SU-DHL-6 (cell line): Measurements from ENCODE around the gene COL25A1.

ENCODE experiments used
- H2AFZ ChIP-seq: fragments of 200-600 bp; sonication (generic); 2 replicates; pipeline ENCODE4 v1.6.1; 2014; ENCODE audit warnings: low read depth, mild to moderate bottlenecking, moderate library complexity, mixed read lengths, antibody characterized with exemption, low read length; ENCODE audit not compliant: severe bottlenecking
- H3F3A ChIP-seq: fragments of 200-600 bp; shearing (Covaris generic); 2 replicates; pipeline ENCODE4 v1.6.0; 2016; ENCODE audit warnings: antibody characterized with exemption, mild to moderate bottlenecking; ENCODE audit not compliant: insufficient read depth
- H3K27ac ChIP-seq: fragments of 200-600 bp; sonication (generic); 2 replicates; pipeline ENCODE4 v1.5.1; 2016; ENCODE audit warnings: low read depth, mild to moderate bottlenecking, low read length, moderate library complexity, mixed read lengths
- H3K27me3 ChIP-seq: fragments of 200-600 bp; sonication (generic), shearing (Covaris generic); 2 replicates; pipeline ENCODE4 v1.6.0; 2014; ENCODE audit warnings: mild to moderate bottlenecking, low read length
- H3K36me3 ChIP-seq: fragments of 200-600 bp; sonication (generic); 2 replicates; pipeline ENCODE4 v1.6.1; 2014; ENCODE audit warnings: mild to moderate bottlenecking, low read length, mixed read lengths
- H3K4me2 ChIP-seq: fragments of 300-600, 200-600 bp; shearing (Covaris generic), sonication (generic); 2 replicates; pipeline ENCODE4 v1.6.0; 2014; ENCODE audit warnings: low read length, low read depth, mild to moderate bottlenecking; ENCODE audit not compliant: poor library complexity, severe bottlenecking
- H3K4me3 ChIP-seq: fragments of 200-600 bp; sonication (generic); 2 replicates; pipeline ENCODE4 v1.5.1; 2014; ENCODE audit warnings: antibody characterized with exemption, low read length, mild to moderate bottlenecking, mixed read lengths; ENCODE audit not compliant: insufficient read depth, poor library complexity, severe bottlenecking
- H3K79me2 ChIP-seq: fragments of 200-600 bp; sonication (generic); 2 replicates; pipeline ENCODE4 v1.6.1; 2014; ENCODE audit warnings: mild to moderate bottlenecking, low read length, moderate library complexity; ENCODE audit not compliant: insufficient read depth
- H3K9ac ChIP-seq: fragments of 200-600 bp; sonication (generic); 2 replicates; pipeline ENCODE4 v1.7.0; 2014; ENCODE audit warnings: mild to moderate bottlenecking, low read length
- H3K9me2 ChIP-seq: fragments of 200-600 bp; sonication (generic); replicated peaks from 2 replicates; pipeline ENCODE4 v1.6.1; 2014; ENCODE audit warnings: low read length; ENCODE audit not compliant: insufficient read depth
- H3K9me3 ChIP-seq: fragments of 200-600 bp; sonication (generic); 2 replicates; pipeline ENCODE4 v1.6.1; 2014; ENCODE audit warnings: low read length, mixed read lengths; ENCODE audit not compliant: insufficient read depth
- H4K20me1 ChIP-seq: fragments of 200-600 bp; sonication (generic); 2 replicates; pipeline ENCODE4 v1.6.1; 2014; ENCODE audit warnings: low read depth, mild to moderate bottlenecking, antibody characterized with exemption, low read length, moderate library complexity, mixed read lengths
- EZH2phosphoT487 ChIP-seq: fragments of 200-600 bp; sonication (generic), shearing (Covaris generic); conservative IDR thresholded peaks from 2 replicates; pipeline ENCODE4 v1.6.1; 2018; ENCODE audit warnings: mild to moderate bottlenecking, antibody characterized with exemption, low read length, moderate library complexity, mixed read lengths
- TF ChIP-seq, protein P1 (sequence below): fragments of 200-600 bp; sonication (generic); IDR thresholded peaks from one replicate; pipeline ENCODE4 v1.5.1; 2017; ENCODE audit warnings: antibody characterized with exemption, mild to moderate bottlenecking, low read length, moderate library complexity; ENCODE audit not compliant: insufficient read depth, poor library complexity, severe bottlenecking

COL25A1 gene

DNA sequence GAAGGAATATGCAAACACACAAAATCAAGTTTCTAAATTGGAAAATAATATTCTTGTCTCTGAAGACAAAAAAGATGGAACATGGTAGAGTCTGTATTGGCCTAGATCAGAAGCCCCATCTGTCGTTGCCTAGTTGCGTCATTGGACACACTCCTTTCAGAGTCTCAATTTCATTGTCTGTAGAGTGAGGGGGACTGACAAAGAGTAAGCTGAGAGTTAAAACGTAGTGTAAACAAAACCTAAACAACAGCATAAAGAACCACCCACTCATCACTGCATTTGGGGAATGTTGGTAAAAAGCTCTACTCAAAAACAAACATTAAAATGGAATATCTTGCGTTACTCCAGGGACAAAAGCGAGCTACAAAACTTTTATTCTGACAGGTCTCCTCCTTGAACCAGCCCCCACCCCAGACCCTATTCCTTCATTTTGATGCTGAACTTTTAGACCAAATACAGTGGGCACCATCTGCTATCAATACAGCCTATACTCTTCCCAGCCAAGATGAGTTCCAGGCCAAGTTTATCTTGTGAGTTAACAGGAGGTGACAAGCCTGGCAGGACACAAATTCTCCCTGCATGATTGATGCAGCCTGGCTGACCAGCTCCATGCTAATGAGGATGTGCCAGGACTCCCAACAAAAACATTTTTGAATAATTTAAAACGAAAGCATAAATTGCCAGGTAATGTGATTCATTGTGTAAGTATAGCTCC is 125.2 kb downstream of the COL25A1 start:
- TF ChIP-seq, protein P1, sequence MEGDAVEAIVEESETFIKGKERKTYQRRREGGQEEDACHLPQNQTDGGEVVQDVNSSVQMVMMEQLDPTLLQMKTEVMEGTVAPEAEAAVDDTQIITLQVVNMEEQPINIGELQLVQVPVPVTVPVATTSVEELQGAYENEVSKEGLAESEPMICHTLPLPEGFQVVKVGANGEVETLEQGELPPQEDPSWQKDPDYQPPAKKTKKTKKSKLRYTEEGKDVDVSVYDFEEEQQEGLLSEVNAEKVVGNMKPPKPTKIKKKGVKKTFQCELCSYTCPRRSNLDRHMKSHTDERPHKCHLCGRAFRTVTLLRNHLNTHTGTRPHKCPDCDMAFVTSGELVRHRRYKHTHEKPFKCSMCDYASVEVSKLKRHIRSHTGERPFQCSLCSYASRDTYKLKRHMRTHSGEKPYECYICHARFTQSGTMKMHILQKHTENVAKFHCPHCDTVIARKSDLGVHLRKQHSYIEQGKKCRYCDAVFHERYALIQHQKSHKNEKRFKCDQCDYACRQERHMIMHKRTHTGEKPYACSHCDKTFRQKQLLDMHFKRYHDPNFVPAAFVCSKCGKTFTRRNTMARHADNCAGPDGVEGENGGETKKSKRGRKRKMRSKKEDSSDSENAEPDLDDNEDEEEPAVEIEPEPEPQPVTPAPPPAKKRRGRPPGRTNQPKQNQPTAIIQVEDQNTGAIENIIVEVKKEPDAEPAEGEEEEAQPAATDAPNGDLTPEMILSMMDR: no peak
- no peak for TF ChIP-seq EZH2phosphoT487
- no peak overlapping the region for H3K4me3 ChIP-seq
- H3K9me3 ChIP-seq: no peaks in the 10 kb centered on the region
- no peaks in the 10 kb centered on the region for H4K20me1 ChIP-seq
- H3K9me2 ChIP-seq: no peaks in the 10 kb centered on the region
- H3K27ac ChIP-seq: no peak overlapping the region
- H3F3A ChIP-seq: no peaks in the 10 kb centered on the region
- no peaks in the 10 kb centered on the region for H3K79me2 ChIP-seq
- H3K4me2 ChIP-seq: no peak overlapping the region
- no peak overlapping the region for H3K9ac ChIP-seq
- no peaks in the 10 kb centered on the region for H3K36me3 ChIP-seq
- H2AFZ ChIP-seq: no peak overlapping the region
- no peaks in the 10 kb centered on the region for H3K27me3 ChIP-seq

DNA sequence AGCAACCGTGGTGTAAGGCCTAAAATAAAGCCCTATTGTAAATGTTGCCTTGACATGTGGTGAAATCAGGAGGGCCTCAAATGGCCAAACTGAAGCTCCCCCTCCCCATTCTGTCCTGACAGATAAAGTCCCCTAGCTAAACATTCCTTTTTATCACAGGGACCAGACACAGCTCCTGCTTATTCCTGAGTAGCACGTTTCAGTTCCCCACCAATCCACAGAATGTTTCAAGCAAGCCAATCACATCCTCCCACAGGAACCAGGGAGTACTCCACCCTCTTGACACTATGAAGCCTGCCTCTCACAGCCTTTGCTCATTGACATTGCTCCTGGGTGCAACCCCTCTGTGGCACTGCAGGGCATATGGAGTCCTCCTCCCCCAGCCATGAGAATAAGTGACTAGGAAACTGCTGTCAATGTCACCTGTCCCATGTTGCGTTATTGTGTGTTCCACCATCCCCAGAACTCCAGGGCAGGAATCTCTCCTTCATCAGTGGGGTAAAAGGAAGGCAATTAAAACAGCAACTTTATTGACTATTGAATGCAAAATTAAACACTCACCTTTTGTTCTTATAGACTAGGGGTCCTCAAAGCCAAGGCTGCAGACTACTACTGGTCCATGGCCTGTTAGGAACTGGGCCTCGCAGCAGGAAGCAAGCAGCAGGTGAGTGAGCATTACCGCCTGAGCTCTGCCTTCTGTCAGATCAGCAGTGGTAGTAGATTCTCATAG is 128.1 kb downstream of the COL25A1 start:
- H3K27me3 ChIP-seq: no peaks in the 10 kb centered on the region
- H4K20me1 ChIP-seq: no peaks in the 10 kb centered on the region
- H3K9ac ChIP-seq: no peak overlapping the region
- no peaks in the 10 kb centered on the region for H3K9me2 ChIP-seq
- no peaks in the 10 kb centered on the region for H3K79me2 ChIP-seq
- no peak overlapping the region for H3K4me3 ChIP-seq
- H3K36me3 ChIP-seq: no peaks in the 10 kb centered on the region
- TF ChIP-seq, protein P1: no peak
- no peak for TF ChIP-seq EZH2phosphoT487
- no peak overlapping the region for H3K27ac ChIP-seq
- no peaks in the 10 kb centered on the region for H3F3A ChIP-seq
- H3K4me2 ChIP-seq: no peak overlapping the region
- H2AFZ ChIP-seq: no peak overlapping the region
- no peaks in the 10 kb centered on the region for H3K9me3 ChIP-seq

DNA sequence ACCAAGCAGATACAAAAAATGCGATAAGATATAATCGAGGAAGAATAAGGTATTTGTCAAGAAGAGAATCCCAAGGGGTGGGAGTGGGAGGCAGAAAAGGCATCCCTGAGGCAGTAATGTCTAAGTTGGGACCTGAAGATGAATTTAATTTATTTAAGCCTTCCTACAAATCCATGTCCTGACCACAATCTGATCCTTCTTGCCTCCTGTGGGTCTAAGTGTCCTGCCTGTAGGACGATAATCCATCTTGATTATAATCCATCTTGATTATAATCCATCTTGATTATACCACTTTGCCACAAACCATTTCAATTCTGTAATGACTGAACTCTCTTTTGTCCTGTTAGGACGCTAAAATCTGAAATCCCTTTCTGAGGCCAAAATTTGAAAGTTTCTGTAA is 130.2 kb downstream of the COL25A1 start:
- H3K4me2 ChIP-seq: no peak overlapping the region
- H3K36me3 ChIP-seq: no peaks in the 10 kb centered on the region
- no peak overlapping the region for H3K27ac ChIP-seq
- H3K4me3 ChIP-seq: no peak overlapping the region
- no peak for TF ChIP-seq EZH2phosphoT487
- TF ChIP-seq, protein P1: no peak
- H3F3A ChIP-seq: no peaks in the 10 kb centered on the region
- H3K27me3 ChIP-seq: no peaks in the 10 kb centered on the region
- no peaks in the 10 kb centered on the region for H3K9me3 ChIP-seq
- no peak overlapping the region for H2AFZ ChIP-seq
- H4K20me1 ChIP-seq: no peaks in the 10 kb centered on the region
- H3K9ac ChIP-seq: no peak overlapping the region
- H3K79me2 ChIP-seq: no peaks in the 10 kb centered on the region
- H3K9me2 ChIP-seq: no peaks in the 10 kb centered on the region
